HG03095 (cell line): Measurements from ENCODE around the gene LILRB1.
"Not testable (repeated sequence)": the region's sequence is repeated elsewhere in the genome, so short reads cannot be mapped to it uniquely, and the experiment has no call there.

Experiments
- ATAC-seq: cut with Tn5 transposase; IDR thresholded peaks from one replicate; pipeline ENCODE4 v1.9.1; 2021; ENCODE audit warnings: moderate library complexity; ENCODE audit not compliant: unreplicated experiment

LILRB1 gene

GRCh38 chr19:54661846-54662481, 31.7 kb downstream of the LILRB1 start:
- ATAC-seq = no peak

- ATAC-seq = no peak
Measured at GRCh38 chr19:54662730-54663129, 32.4 kb downstream of the LILRB1 start, which contains the start of gene LILRB4. LILRB4 (plus strand) TSS chr19:54662985; CDS start chr19:54663034, 49 bp downstream.

GRCh38 chr19:54665530-54665929, 35.2 kb downstream of the LILRB1 start:
- no peak for ATAC-seq

GRCh38 chr19:54667217-54667616, 36.9 kb downstream of the LILRB1 start:
- no peak for ATAC-seq

- ATAC-seq = no peak
Measured at GRCh38 chr19:54668353-54668752, 38.1 kb downstream of the LILRB1 start.

- ATAC-seq = no peak
Measured at GRCh38 chr19:54670576-54671357, 40.5 kb downstream of the LILRB1 start.

- no peak for ATAC-seq
Measured at GRCh38 chr19:54673222-54673621, 42.9 kb downstream of the LILRB1 start.

- ATAC-seq = no peak
Measured at GRCh38 chr19:54674021-54674617, 43.8 kb downstream of the LILRB1 start.

GRCh38 chr19:54676210-54676834, 46.0 kb downstream of the LILRB1 start:
- ATAC-seq = not testable (repeated sequence)

- no peak for ATAC-seq
Measured at GRCh38 chr19:54677217-54677616, 46.9 kb downstream of the LILRB1 start.

- ATAC-seq = not testable (repeated sequence)
Measured at GRCh38 chr19:54681596-54681995, 51.3 kb downstream of the LILRB1 start.

GRCh38 chr19:54682306-54682856, 52.1 kb downstream of the LILRB1 start:
- ATAC-seq = no peak

GRCh38 chr19:54684527-54684926, 54.2 kb downstream of the LILRB1 start:
- no peak for ATAC-seq
